ENCODE measurements around the gene AASDHPPT. TPM values are rescaled to one million over a fixed set of nuclear protein-coding genes. Genes with fewer than 3 reads are reported as not detected.

AASDHPPT gene
- total RNA-seq, 1 donor from 2014 or later, result 54.0 TPM

DNA sequence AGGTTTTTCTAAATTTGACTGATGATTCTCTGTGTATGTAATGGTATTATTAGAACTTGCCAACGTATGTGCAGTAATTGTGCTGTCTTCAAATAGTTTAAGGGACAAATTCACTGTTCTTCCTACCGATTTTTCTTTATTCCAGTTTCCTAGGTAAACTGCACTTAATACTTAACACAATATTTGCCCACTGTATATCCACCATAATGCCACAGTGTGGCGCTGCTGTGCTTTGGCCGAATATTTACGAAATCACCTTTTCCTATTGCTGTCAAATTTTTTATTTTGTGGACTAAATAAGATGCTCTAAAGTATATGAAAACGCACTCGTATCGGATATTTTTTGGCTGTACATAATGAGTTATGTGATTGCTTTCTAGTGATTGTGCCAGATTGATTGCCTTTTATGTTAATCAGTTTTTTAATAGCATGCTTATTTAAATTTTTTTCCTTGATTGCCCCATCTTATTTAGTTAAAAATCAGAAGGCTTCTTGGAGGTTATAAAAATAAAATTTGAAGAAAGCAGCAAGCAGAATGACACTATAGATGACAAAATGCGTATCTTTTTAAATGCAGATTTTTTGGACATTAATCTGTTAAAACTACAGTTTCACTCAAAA, 10.5 kb downstream of the AASDHPPT start:
- Mint-ChIP-seq H3K27ac (peak overlapping the region; percentile 11), H3K27me3 (no peaks in the 10 kb centered on the region), H3K4me1 (ENCODE audit: unreplicated experiment) (peaks cover 27% of the 10 kb centered on the region), H3K36me3 (peaks cover 51% of the 10 kb centered on the region), H3K4me3 (peak overlapping the region; percentile 48), H3K9me3 (no peaks in the 10 kb centered on the region)
- TF ChIP-seq, protein P1, sequence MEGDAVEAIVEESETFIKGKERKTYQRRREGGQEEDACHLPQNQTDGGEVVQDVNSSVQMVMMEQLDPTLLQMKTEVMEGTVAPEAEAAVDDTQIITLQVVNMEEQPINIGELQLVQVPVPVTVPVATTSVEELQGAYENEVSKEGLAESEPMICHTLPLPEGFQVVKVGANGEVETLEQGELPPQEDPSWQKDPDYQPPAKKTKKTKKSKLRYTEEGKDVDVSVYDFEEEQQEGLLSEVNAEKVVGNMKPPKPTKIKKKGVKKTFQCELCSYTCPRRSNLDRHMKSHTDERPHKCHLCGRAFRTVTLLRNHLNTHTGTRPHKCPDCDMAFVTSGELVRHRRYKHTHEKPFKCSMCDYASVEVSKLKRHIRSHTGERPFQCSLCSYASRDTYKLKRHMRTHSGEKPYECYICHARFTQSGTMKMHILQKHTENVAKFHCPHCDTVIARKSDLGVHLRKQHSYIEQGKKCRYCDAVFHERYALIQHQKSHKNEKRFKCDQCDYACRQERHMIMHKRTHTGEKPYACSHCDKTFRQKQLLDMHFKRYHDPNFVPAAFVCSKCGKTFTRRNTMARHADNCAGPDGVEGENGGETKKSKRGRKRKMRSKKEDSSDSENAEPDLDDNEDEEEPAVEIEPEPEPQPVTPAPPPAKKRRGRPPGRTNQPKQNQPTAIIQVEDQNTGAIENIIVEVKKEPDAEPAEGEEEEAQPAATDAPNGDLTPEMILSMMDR (conservative IDR thresholded peaks at IDR 0.05), result peak; percentile 91
- DNase-seq (ENCODE audit: extremely low spot score, unreplicated experiment), result no peak

DNA sequence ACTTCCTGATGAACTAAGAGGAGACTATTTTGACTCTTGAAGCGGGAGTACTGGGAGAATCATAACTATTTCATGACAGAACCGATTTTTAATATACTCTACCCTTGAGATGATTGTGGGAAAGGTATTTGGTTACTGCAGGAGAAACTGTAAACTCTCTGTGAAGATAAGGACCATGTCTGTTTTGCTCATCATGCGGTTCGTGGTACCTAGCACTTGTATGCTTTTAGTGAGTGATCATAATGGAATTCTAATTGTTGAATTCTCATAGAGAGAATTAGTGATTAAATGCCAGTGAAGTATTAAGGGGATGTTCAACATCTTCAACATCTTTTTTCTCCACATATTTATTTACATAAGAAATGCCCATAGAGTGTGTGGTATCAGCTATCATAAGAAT, 11.4 kb downstream of the AASDHPPT start:
- Mint-ChIP-seq H3K9me3 (no peaks in the 10 kb centered on the region), H3K4me1 (ENCODE audit: unreplicated experiment) (peaks cover 27% of the 10 kb centered on the region), H3K27ac (no peak overlapping the region), H3K4me3 (no peak overlapping the region), H3K36me3 (peaks cover 44% of the 10 kb centered on the region), H3K27me3 (no peaks in the 10 kb centered on the region)
- DNase-seq (ENCODE audit: extremely low spot score, unreplicated experiment), result no peak
- TF ChIP-seq, protein P1 (conservative IDR thresholded peaks at IDR 0.05), result no peak

DNA sequence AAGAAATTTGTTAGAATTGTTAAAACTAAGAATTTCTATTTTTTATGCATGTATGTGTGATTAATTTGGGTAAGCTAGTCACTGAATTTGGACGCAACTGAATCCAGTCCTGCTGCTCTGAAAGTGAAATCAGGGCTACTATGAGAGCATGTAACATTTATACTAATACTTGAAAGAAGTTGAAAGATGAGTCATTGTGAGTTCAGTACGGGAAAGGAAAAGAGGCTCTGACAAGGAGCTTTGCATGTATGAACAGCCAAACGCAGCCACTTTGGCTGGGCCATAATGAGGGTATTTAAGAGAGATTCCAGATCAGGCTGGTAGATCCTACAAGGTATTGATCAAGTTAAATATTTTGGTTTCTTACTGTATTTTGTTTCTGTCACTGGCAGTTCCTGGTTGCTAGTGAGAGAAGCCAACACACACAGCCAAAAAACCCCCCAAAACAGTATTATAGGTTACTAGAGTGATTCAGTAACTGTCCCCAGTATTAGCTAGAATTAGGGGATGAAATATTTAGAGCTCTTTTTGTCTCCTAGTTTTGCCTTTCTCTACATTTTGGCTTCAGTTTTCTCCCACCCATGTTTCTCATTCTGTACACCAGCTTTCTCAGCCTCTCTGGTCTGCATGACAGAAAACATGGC, 14.1 kb downstream of the AASDHPPT start:
- Mint-ChIP-seq H3K27me3 (no peaks in the 10 kb centered on the region), H3K27ac (no peak overlapping the region), H3K9me3 (no peaks in the 10 kb centered on the region), H3K4me3 (no peak overlapping the region), H3K36me3 (peaks cover 46% of the 10 kb centered on the region), H3K4me1 (ENCODE audit: unreplicated experiment) (peaks cover 21% of the 10 kb centered on the region)
- TF ChIP-seq, protein P1 (conservative IDR thresholded peaks at IDR 0.05), result no peak
- DNase-seq (ENCODE audit: extremely low spot score, unreplicated experiment), result no peak

DNA sequence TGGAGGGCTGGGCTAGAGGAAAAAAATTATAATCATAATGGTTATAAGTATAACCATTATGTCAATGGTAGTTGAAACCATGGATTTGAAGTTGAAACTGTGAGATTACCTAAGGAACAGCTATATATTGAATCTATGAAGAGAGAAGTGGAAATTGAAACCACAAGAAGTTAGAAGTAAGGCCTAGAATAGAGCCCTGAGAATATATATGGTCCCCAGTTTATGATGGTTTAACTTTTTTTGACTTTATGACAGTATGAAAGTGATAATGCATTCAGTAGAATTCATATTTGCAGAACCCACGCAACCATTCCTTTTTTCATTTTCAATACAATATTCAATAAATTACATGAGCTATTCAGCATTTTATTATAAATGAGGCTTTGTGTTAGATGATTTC, 15.0 kb downstream of the AASDHPPT start:
- H3K36me3 Mint-ChIP-seq, result peaks cover 51% of the 10 kb centered on the region
- no peaks in the 10 kb centered on the region for H3K27me3 Mint-ChIP-seq
- H3K4me1 Mint-ChIP-seq (ENCODE audit: unreplicated experiment), result peaks cover 16% of the 10 kb centered on the region

DNA sequence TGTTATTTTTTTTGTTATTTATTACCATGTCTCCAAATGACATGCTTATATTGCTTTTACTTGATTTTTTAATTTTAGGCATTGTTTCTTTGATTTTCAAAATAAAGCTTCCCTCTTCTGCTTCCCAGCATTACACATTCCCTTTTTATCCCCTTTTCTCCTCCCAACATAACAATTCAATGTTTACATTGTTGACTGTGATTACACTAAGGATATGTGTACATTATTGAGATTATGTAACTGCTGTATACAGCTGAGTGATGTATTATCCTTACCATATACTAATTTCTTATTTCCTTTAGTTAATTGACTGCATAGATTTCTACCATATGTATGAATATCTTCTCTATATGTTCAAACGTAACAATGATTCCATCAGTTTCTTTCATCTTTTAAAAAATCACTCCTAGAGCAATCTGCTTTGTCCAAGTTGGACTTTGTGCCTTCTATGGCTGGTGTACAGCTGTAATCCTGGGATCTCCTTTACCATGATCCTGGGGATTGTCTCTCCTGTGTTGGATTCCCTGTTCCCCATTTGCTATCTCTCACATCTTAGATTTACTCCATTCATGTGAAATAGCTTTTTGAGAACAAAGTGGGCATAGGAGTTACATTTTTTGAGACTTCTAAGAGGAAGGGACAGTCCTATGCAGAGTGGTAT, 21.6 kb downstream of the AASDHPPT start:
- H3K4me3 Mint-ChIP-seq, result no peak overlapping the region
- H3K27ac Mint-ChIP-seq, result no peak overlapping the region
- no peaks in the 10 kb centered on the region for H3K27me3 Mint-ChIP-seq
- DNase-seq (ENCODE audit: extremely low spot score, unreplicated experiment), result no peak
- no peaks in the 10 kb centered on the region for H3K9me3 Mint-ChIP-seq
- TF ChIP-seq, protein P1 (conservative IDR thresholded peaks at IDR 0.05), result no peak
- H3K4me1 Mint-ChIP-seq (ENCODE audit: unreplicated experiment), result peaks cover 4% of the 10 kb centered on the region
- peaks cover 38% of the 10 kb centered on the region for H3K36me3 Mint-ChIP-seq

More for the DNA sequence above, 15.0 kb downstream of the AASDHPPT start:
- no peaks in the 10 kb centered on the region for H3K9me3 Mint-ChIP-seq
- H3K27ac Mint-ChIP-seq, result no peak overlapping the region
- no peak overlapping the region for H3K4me3 Mint-ChIP-seq
- TF ChIP-seq, protein P1 (conservative IDR thresholded peaks at IDR 0.05), result no peak
- DNase-seq (ENCODE audit: extremely low spot score, unreplicated experiment), result no peak
